Measurements from ENCODE around the gene CHMP1A. TPM values are rescaled to one million over a fixed set of nuclear protein-coding genes. Genes with fewer than 3 reads are reported as not detected.
A peak's percentile ranks its signal among the peaks of the same experiment; 100 is the strongest.

CHMP1A gene
- total and polyA plus RNA-seq, 5 experiments from 2014 or later: 48.9 to 75.4 (median 58.3) TPM

DNA sequence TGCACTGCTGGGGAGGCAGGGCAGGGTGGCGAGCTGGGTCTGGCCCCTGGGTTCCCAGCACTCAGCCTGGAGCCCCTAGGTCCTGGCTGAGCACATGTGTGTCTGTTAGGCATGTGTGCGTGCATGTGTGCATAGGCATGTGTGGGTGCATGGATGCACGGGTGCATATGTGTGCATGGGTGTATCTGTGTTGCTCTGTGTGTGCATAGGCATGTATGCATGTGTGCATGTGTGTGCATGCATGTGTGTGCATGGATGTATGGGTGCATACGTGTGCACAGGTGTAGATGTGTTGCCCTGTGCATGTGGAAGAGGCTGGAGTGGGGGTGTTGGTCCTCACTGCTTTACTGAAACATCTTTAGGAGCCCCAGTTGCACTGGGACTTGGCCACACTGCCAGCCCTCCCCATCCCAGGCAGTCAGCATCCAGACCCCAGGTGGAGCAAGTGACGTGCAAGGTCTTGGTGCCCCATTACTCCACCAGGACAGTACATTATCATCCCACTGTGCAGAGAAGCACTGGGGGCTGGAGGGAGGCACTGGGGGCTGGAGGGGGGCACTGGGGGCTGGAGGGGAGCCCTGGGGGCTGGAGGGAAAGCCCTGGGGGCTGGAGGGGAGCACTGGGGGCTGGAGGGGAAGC, 54.4 kb downstream of the CHMP1A start:
- no peaks in the 10 kb centered on the region for H3K9me3 Mint-ChIP-seq
- POLR2A ChIA-PET: interaction anchor here (0.8 kb wide), 1 partner anchor 8 kb away, joined by 4 read pairs; no protein-coding TSS in a partner anchor
- H3K4me3 Mint-ChIP-seq: peak overlapping the region in 6 of 10 donors; percentile 10 to 50 (median 34)
- peak overlapping the region in 4 of 10 donors; percentile 26 to 57 (median 43) for H3K27ac Mint-ChIP-seq
- H3K36me3 Mint-ChIP-seq: no peaks in the 10 kb centered on the region
- ATAC-seq: peak in 1 of 2 donors; percentile 8
- DNase-seq: no peak
- peaks cover 7 to 18% (median 13%) of the 10 kb centered on the region in 4 donors for H3K4me1 Mint-ChIP-seq
- peaks cover 0 to 4% (median 0%) of the 10 kb centered on the region in 5 donors for H3K27me3 Mint-ChIP-seq

GRCh38 chr16:89602273-89602951, 55.1 kb downstream of the CHMP1A start:
- no peaks in the 10 kb centered on the region for H3K36me3 Mint-ChIP-seq
- no peaks in the 10 kb centered on the region for H3K9me3 Mint-ChIP-seq
- H3K4me1 Mint-ChIP-seq: peaks cover 7 to 18% (median 13%) of the 10 kb centered on the region in 4 donors
- H3K27me3 Mint-ChIP-seq: peaks cover 0 to 4% (median 0%) of the 10 kb centered on the region in 5 donors
- POLR2A ChIA-PET: interaction anchor here (0.8 kb wide), 1 partner anchor 9 kb away, joined by 4 read pairs; no protein-coding TSS in a partner anchor
- DNase-seq (peak in 5 of 10 donors; percentile 18 to 48 (median 39)), ATAC-seq (peak; percentile 82 to 90)
- peak overlapping the region in 7 of 10 donors; percentile 19 to 50 (median 36) for H3K4me3 Mint-ChIP-seq
- H3K27ac Mint-ChIP-seq: peak overlapping the region in 2 of 10 donors; percentile 26 to 47

DNA sequence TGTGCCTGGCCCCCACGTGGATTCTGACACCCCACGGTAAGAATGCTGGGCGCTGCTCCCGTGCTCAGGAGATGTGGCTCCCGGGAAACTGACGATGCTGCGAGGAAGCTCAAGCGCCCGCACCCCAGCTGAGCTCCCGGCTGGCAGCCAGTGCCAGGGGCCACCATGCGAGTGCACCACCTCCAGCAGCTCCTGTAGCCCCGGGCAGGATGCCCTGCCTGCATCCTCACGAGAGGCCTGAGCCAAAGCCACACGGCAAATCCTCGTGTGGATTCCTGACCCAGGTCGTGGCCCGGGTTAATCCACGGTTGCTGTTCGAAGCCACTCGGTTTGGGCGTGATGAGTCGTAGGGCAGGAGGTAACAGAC, 55.6 kb downstream of the CHMP1A start:
- DNase-seq (no peak), ATAC-seq (no peak)
- Mint-ChIP-seq H3K27me3 (peaks cover 0 to 4% (median 0%) of the 10 kb centered on the region in 5 donors), H3K4me3 (peak overlapping the region in 3 of 10 donors; percentile 7 to 48 (median 32)), H3K36me3 (no peaks in the 10 kb centered on the region), H3K4me1 (peaks cover 7 to 18% (median 13%) of the 10 kb centered on the region in 4 donors), H3K27ac (no peak overlapping the region), H3K9me3 (no peaks in the 10 kb centered on the region)
- POLR2A ChIA-PET: no interaction called here

DNA sequence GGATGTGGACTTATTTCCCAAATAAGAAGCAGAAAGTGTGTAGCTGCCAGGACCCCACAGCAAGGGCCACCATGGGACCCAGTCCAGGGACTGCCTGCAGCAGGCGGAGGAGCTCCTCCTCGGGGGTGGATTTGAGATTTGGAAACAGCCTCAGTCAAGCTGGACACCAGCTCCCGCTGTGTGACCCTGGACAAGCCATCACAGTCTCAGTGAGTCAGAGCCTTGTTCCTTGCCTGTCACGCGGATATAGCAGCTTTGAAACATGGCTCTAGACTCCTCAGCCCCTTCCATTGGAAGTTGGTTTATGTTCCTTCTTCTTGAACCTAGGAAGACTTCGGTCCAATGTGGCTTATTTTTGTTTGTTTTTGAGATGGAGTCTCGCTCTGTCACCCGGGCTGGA, 56.6 kb downstream of the CHMP1A start:
- Mint-ChIP-seq H3K9me3 (no peaks in the 10 kb centered on the region), H3K27ac (no peak overlapping the region), H3K27me3 (peaks cover 0 to 4% (median 0%) of the 10 kb centered on the region in 5 donors), H3K4me1 (peaks cover 7 to 18% (median 13%) of the 10 kb centered on the region in 4 donors), H3K36me3 (no peaks in the 10 kb centered on the region), H3K4me3 (no peak overlapping the region)
- no peak for ATAC-seq
- POLR2A ChIA-PET: no interaction called here
- no peak for DNase-seq

- no peaks in the 10 kb centered on the region for H3K9me3 Mint-ChIP-seq
- H3K4me1 Mint-ChIP-seq: peaks cover 7 to 20% (median 15%) of the 10 kb centered on the region in 4 donors
- POLR2A ChIA-PET: no interaction called here
- no peak overlapping the region for H3K27ac Mint-ChIP-seq
- H3K4me3 Mint-ChIP-seq: no peak overlapping the region
- H3K27me3 Mint-ChIP-seq: peaks cover 0 to 4% (median 0%) of the 10 kb centered on the region in 5 donors
- DNase-seq (no peak), ATAC-seq (no peak)
- no peaks in the 10 kb centered on the region for H3K36me3 Mint-ChIP-seq
Measured at GRCh38 chr16:89600427-89600826, 57.1 kb downstream of the CHMP1A start.

GRCh38 chr16:89599902-89600301, 57.6 kb downstream of the CHMP1A start:
- Mint-ChIP-seq H3K36me3 (no peaks in the 10 kb centered on the region), H3K9me3 (no peaks in the 10 kb centered on the region), H3K27ac (peak overlapping the region in 1 of 10 donors; percentile 67), H3K4me1 (peaks cover 7 to 20% (median 15%) of the 10 kb centered on the region in 4 donors), H3K4me3 (no peak overlapping the region), H3K27me3 (peaks cover 0 to 4% (median 0%) of the 10 kb centered on the region in 5 donors)
- DNase-seq (no peak), ATAC-seq (no peak)
- POLR2A ChIA-PET: no interaction called here

GRCh38 chr16:89599451-89599858, 58.1 kb downstream of the CHMP1A start:
- Mint-ChIP-seq H3K4me3 (no peak overlapping the region), H3K9me3 (no peaks in the 10 kb centered on the region), H3K4me1 (peaks cover 7 to 20% (median 15%) of the 10 kb centered on the region in 4 donors), H3K27ac (peak overlapping the region in 1 of 10 donors; percentile 67), H3K27me3 (peaks cover 0 to 4% (median 0%) of the 10 kb centered on the region in 5 donors), H3K36me3 (no peaks in the 10 kb centered on the region)
- ATAC-seq (no peak), DNase-seq (peak in 1 of 10 donors; percentile 25)
- POLR2A ChIA-PET: no interaction called here

DNA sequence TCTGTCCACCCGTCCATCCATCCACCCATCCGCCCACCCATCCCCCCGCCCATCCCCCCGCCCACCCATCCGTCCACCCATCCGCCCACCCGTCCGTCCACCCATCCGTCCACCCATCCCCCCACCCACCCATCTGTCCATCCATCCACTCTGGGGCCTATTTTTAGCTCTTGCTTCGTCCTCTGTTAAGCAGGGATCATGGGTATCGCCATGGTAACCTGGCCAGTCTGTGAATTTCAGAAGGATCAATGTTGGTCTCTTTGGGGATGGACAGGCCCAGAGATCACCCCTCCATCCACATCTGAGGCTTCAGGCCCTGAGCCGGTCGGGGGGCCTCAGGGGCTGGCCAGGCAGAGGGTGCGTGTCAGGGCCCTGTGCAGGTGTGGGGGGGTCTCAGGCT, 59.3 kb downstream of the CHMP1A start:
- H3K4me1 Mint-ChIP-seq: peaks cover 10 to 29% (median 21%) of the 10 kb centered on the region in 4 donors
- POLR2A ChIA-PET: no interaction called here

DNA sequence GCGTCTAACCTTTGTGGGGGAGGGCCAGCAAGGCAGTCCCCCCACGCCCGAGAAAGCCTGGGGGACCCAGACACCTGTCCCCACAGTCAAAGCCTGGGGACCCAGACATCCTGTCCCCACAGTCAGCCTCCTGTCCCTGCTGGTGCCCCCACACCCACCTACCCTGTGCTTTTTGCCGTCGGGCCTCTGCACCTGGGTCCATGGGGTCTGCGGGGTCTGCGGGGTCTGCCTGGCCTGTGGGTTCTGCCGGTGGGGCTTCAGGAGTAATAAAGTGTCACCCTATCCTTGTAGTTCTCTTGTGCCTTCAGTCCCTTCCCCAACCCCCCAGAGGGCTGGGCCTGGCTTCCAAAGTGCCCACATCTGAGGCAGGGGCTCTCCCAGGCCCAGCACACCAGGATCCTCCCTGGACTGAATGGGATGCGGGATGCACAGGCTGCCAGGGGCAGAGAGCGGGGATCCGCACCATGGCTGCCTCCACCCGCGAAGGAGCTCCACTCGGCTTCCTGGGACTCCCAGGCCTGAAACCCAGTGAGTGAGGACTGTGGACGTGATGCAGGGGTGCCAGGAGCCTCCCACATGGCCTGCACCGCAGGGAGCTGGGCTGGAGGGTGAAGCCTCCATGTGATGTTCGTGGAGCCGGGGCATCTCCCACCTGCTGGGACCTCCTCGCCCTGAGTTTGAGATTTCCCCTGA, 60.4 kb downstream of the CHMP1A start:
- Mint-ChIP-seq H3K27ac (peak overlapping the region in 1 of 10 donors; percentile 21), H3K4me1 (peaks cover 3 to 21% (median 10%) of the 10 kb centered on the region in 4 donors), H3K9me3 (no peaks in the 10 kb centered on the region), H3K4me3 (no peak overlapping the region), H3K27me3 (no peaks in the 10 kb centered on the region), H3K36me3 (no peaks in the 10 kb centered on the region)
- POLR2A ChIA-PET: no interaction called here
- DNase-seq: no peak
- no peak for ATAC-seq

More for the DNA sequence above, 59.3 kb downstream of the CHMP1A start:
- peak overlapping the region in 1 of 10 donors; percentile 80 for H3K27ac Mint-ChIP-seq
- H3K36me3 Mint-ChIP-seq: no peaks in the 10 kb centered on the region
- H3K4me3 Mint-ChIP-seq: no peak overlapping the region
- no peaks in the 10 kb centered on the region for H3K9me3 Mint-ChIP-seq
- ATAC-seq (no peak), DNase-seq (no peak)
- H3K27me3 Mint-ChIP-seq: peaks cover 0 to 4% (median 0%) of the 10 kb centered on the region in 5 donors

- Mint-ChIP-seq H3K4me1 (peaks cover 3 to 19% (median 8%) of the 10 kb centered on the region in 4 donors), H3K9me3 (no peaks in the 10 kb centered on the region), H3K27me3 (no peaks in the 10 kb centered on the region), H3K27ac (no peak overlapping the region), H3K4me3 (no peak overlapping the region), H3K36me3 (no peaks in the 10 kb centered on the region)
- POLR2A ChIA-PET: no interaction called here
- ATAC-seq: no peak
- DNase-seq: no peak
Measured at GRCh38 chr16:89596061-89596689, 61.3 kb downstream of the CHMP1A start.

DNA sequence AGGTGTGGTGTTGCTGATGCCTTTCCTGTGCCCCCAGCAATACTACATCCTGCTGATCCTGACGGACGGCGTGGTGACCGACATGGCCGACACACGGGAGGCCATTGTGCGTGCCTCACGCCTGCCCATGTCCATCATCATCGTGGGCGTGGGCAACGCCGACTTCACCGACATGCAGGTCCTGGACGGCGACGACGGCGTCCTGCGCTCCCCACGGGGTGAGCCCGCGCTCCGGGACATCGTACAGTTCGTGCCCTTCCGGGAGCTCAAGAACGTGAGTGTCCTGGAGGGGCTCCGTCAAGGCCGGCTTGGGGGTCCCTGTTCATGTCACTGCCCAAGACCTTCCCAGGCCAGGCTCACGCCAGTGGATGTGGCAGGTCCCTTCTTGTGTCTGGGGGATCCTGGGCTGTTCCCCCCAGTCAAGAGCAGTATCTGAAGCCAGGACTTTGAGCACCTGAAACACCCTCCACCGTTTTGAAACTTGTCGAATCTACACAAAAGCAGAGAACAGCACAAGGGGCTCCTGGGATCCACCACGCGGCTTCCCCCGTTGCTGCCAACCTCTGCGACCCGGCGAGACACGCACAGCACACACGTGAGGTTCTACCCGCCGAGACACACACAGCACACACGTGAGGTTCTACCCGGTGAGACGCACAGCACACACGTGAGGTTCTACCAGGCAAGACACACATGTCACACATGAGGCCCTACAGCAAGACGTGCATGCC, 62.0 kb downstream of the CHMP1A start:
- ATAC-seq: no peak
- H3K27me3 Mint-ChIP-seq: no peaks in the 10 kb centered on the region

More for the DNA sequence above, 62.0 kb downstream of the CHMP1A start:
- DNase-seq: no peak
- POLR2A ChIA-PET: no interaction called here
- no peaks in the 10 kb centered on the region for H3K36me3 Mint-ChIP-seq
- H3K4me1 Mint-ChIP-seq: peaks cover 3 to 19% (median 8%) of the 10 kb centered on the region in 4 donors
- H3K9me3 Mint-ChIP-seq: no peaks in the 10 kb centered on the region
- H3K27ac Mint-ChIP-seq: peak overlapping the region in 1 of 10 donors; percentile 77
- no peak overlapping the region for H3K4me3 Mint-ChIP-seq

Data from naive thymus-derived CD8-positive, alpha-beta T cell (primary cell).